GM12875 (cell line): Measurements from ENCODE around the gene P4HA3.

Experiments
- H3K4me3 ChIP-seq: one replicate; pipeline ENCODE4 v1.5.1; 2011; ENCODE audit warnings: low read depth, low read length, control low read depth
- CTCF ChIP-seq: IDR thresholded peaks from 2 replicates; pipeline ENCODE4 v1.5.1; 2011; ENCODE audit warnings: low read depth, mild to moderate bottlenecking, control low read depth, inconsistent platforms, low read length, moderate library complexity, borderline replicate concordance; ENCODE audit not compliant: insufficient read depth

The P4HA3 gene

GRCh38 chr11:74325649-74326645, 14.5 kb upstream of the P4HA3 start:
- no peak for TF ChIP-seq CTCF
- no peak overlapping the region for H3K4me3 ChIP-seq

GRCh38 chr11:74322667-74323066, 11.2 kb upstream of the P4HA3 start:
- no peak for TF ChIP-seq CTCF

GRCh38 chr11:74321487-74322188, 10.2 kb upstream of the P4HA3 start:
- TF ChIP-seq CTCF, result peak; percentile 62; the same call in 1 of the 2 replicates
- no peak overlapping the region for H3K4me3 ChIP-seq

More at GRCh38 chr11:74322667-74323066, 11.2 kb upstream of the P4HA3 start:
- H3K4me3 ChIP-seq, result no peak overlapping the region

GRCh38 chr11:74320538-74320937, 9.1 kb upstream of the P4HA3 start:
- no peak for TF ChIP-seq CTCF
- no peak overlapping the region for H3K4me3 ChIP-seq

- H3K4me3 ChIP-seq, result no peak overlapping the region
- no peak for TF ChIP-seq CTCF
Measured at GRCh38 chr11:74319139-74319816, 7.8 kb upstream of the P4HA3 start.

- no peak for TF ChIP-seq CTCF
- H3K4me3 ChIP-seq, result no peak overlapping the region
Measured at GRCh38 chr11:74318241-74318932, 6.9 kb upstream of the P4HA3 start.
